ENCODE measurements around the gene ARHGEF4. TPM values are rescaled to one million over a fixed set of nuclear protein-coding genes. Genes with fewer than 3 reads are reported as not detected.

The ARHGEF4 gene
- total RNA-seq, 1 experiment from 2014 or later, result 26.6 TPM

DNA sequence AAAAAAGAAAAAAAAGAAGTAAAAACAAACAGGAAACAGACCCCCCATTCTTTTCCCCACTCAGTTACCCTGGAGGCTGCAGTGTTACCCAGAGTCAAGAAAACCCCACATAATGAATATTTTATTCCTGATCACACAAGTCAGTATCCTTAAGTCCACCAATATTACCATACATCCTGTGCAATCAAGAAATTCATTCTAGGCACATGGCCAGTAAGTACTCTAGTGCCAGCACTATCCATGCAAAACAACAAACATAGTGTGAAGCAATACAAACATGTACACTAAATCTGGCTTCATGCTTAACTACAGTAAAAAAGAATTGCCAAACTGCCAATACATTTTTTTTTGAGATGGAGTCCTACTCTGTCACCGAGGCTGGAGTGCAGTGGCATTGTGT is 145.0 kb downstream of the ARHGEF4 start:
- no peak for DNase-seq (ENCODE audit: low read depth, low spot score)
- Histone ChIP-seq H3K36me3 (ENCODE audit: control insufficient read depth in 1 of 2, insufficient read depth in 2 of 2, low read length in 2 of 2) (no peaks in the 10 kb centered on the region), H3K9me3 (ENCODE audit: control insufficient read depth in 1 of 2, insufficient read depth in 1 of 2, low read depth in 1 of 2, low read length in 2 of 2) (peaks cover 4 to 15% of the 10 kb centered on the region in 2 experiments; a peak in 2 of 4 replicates), H3K4me2 (ENCODE audit: low read length) (no peak overlapping the region), H3K9me2 (ENCODE audit: insufficient read depth) (no peaks in the 10 kb centered on the region), H2AFZ (ENCODE audit: low read depth, low read length, poor library complexity, severe bottlenecking) (no peak overlapping the region), H3K27ac (ENCODE audit: low read depth, low read length) (no peak overlapping the region), H4K20me1 (ENCODE audit: insufficient read depth) (no peaks in the 10 kb centered on the region), H3K9ac (ENCODE audit: low read length) (no peak overlapping the region), H3K79me2 (ENCODE audit: insufficient read depth, low read length) (no peaks in the 10 kb centered on the region), H3K4me3 (replicated peaks in 1 of 2; ENCODE audit: low read depth in 1 of 2, low read length in 2 of 2) (no peak overlapping the region), H3K4me1 (ENCODE audit: control insufficient read depth in 1 of 2, insufficient read depth in 2 of 2, low read length in 2 of 2) (no peaks in the 10 kb centered on the region), H3K27me3 (ENCODE audit: insufficient read depth, low read length) (no peaks in the 10 kb centered on the region)
- BruUV-seq (replicated peaks), result no TSS peak
- intact Hi-C loops (cut with micrococcal nuclease), result no loop called here
- ChIA-PET RAD21 (ENCODE audit: low non-redundant PET in 1 of 2, low total read pairs in 2 of 2, uncharacterized antibody in 2 of 2, unreplicated experiment in 2 of 2) (no interaction called here), CTCF (no interaction called here), POLR2A (no interaction called here)
- ATAC-seq, result no peak
- TF ChIP-seq EGR1 (IDR thresholded peaks at IDR 0.05; ENCODE audit: low read depth), result no peak
- no peak for TF ChIP-seq EZH2phosphoT487 (IDR thresholded peaks at IDR 0.05; ENCODE audit: borderline replicate concordance)
- TF ChIP-seq ZFX (IDR thresholded peaks at IDR 0.05), result no peak
- TF ChIP-seq SP1 (IDR thresholded peaks at IDR 0.05; ENCODE audit: low read depth), result no peak
- no peak for TF ChIP-seq ELF1 (IDR thresholded peaks at IDR 0.05; ENCODE audit: borderline replicate concordance, low read depth)
- TF ChIP-seq, protein P1, sequence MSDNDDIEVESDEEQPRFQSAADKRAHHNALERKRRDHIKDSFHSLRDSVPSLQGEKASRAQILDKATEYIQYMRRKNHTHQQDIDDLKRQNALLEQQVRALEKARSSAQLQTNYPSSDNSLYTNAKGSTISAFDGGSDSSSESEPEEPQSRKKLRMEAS (IDR thresholded peaks at IDR 0.05), result no peak
- no peak for TF ChIP-seq SIN3A (IDR thresholded peaks at IDR 0.05; ENCODE audit: low read depth)
- no peak for TF ChIP-seq POLR2A (IDR thresholded peaks at IDR 0.05; ENCODE audit: borderline replicate concordance, extremely low read depth, insufficient read depth, insufficient read length)
- no peak for TF ChIP-seq RAD21 (IDR thresholded peaks at IDR 0.05; ENCODE audit: low read depth)
- TF ChIP-seq CBX3 (IDR thresholded peaks at IDR 0.05; ENCODE audit: low read depth), result no peak
- TF ChIP-seq ZNF274 (IDR thresholded peaks at IDR 0.05; ENCODE audit: low read depth, low read length), result no peak
- no peak for TF ChIP-seq FOSL1 (IDR thresholded peaks at IDR 0.05; ENCODE audit: low read depth)
- no peak for TF ChIP-seq SRF (IDR thresholded peaks at IDR 0.05; ENCODE audit: low read depth)
- TF ChIP-seq EZH2 (IDR thresholded peaks at IDR 0.05), result no peak
- TF ChIP-seq, protein P2, sequence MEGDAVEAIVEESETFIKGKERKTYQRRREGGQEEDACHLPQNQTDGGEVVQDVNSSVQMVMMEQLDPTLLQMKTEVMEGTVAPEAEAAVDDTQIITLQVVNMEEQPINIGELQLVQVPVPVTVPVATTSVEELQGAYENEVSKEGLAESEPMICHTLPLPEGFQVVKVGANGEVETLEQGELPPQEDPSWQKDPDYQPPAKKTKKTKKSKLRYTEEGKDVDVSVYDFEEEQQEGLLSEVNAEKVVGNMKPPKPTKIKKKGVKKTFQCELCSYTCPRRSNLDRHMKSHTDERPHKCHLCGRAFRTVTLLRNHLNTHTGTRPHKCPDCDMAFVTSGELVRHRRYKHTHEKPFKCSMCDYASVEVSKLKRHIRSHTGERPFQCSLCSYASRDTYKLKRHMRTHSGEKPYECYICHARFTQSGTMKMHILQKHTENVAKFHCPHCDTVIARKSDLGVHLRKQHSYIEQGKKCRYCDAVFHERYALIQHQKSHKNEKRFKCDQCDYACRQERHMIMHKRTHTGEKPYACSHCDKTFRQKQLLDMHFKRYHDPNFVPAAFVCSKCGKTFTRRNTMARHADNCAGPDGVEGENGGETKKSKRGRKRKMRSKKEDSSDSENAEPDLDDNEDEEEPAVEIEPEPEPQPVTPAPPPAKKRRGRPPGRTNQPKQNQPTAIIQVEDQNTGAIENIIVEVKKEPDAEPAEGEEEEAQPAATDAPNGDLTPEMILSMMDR (IDR thresholded peaks at IDR 0.05 in 2 of 3, conservative IDR thresholded peaks at IDR 0.05 in 1 of 3; ENCODE audit: borderline replicate concordance in 1 of 3, insufficient read depth in 1 of 3, low read depth in 2 of 3, low read length in 2 of 3), result no peak

Data from HCT116 (cell line).